GM12875 (cell line): ENCODE data around the gene IRX3.

Experiments used
- H3K4me3 ChIP-seq: one replicate; pipeline ENCODE4 v1.5.1; 2011; ENCODE audit warnings: low read depth, low read length, control low read depth
- CTCF ChIP-seq: IDR thresholded peaks from 2 replicates; pipeline ENCODE4 v1.5.1; 2011; ENCODE audit warnings: low read depth, mild to moderate bottlenecking, control low read depth, inconsistent platforms, low read length, moderate library complexity, borderline replicate concordance; ENCODE audit not compliant: insufficient read depth

IRX3 gene

GRCh38 chr16:54286366-54287130, at the start of gene IRX3:
IRX3 (minus strand) TSS chr16:54286787; CDS start chr16:54286050, 737 bp downstream.
- no peak for TF ChIP-seq CTCF
- no peak within 1 kb of the TSS for H3K4me3 ChIP-seq

- H3K4me3 ChIP-seq = no peak overlapping the region
- no peak for TF ChIP-seq CTCF
Observed at GRCh38 chr16:54335230-54335629, 48.6 kb upstream of the IRX3 start.

GRCh38 chr16:54334208-54334607, 47.6 kb upstream of the IRX3 start:
- TF ChIP-seq CTCF = no peak
- no peak overlapping the region for H3K4me3 ChIP-seq

- no peak overlapping the region for H3K4me3 ChIP-seq
- TF ChIP-seq CTCF = no peak
Observed at GRCh38 chr16:54331241-54332002, 44.8 kb upstream of the IRX3 start.

- TF ChIP-seq CTCF = no peak
- H3K4me3 ChIP-seq = no peak overlapping the region
Observed at GRCh38 chr16:54327609-54328008, 41.0 kb upstream of the IRX3 start.

GRCh38 chr16:54326266-54326662, 39.7 kb upstream of the IRX3 start:
- no peak for TF ChIP-seq CTCF

More at GRCh38 chr16:54326266-54326662, 39.7 kb upstream of the IRX3 start:
- H3K4me3 ChIP-seq = no peak overlapping the region
